NOMO-1 (cell line): Measurements from ENCODE around the gene OR5AU1.

ENCODE experiments used
- DNase-seq, 2 experiments: peaks; one replicate each; lab custom pipeline; 2025; ENCODE audit not compliant: unreplicated experiment in 2 of 2; lab: John Stamatoyannopoulos, UW

OR5AU1 gene

GRCh38 chr14:21108791-21109190 lies 47.1 kb downstream of the OR5AU1 start:
- DNase-seq = peak; percentile 40 to 83

GRCh38 chr14:21107283-21107800 lies 48.5 kb downstream of the OR5AU1 start:
- peak; percentile 24 to 45 for DNase-seq

GRCh38 chr14:21106498-21107282 lies 49.2 kb downstream of the OR5AU1 start:
- peak; percentile 79 to 82 for DNase-seq

DNA sequence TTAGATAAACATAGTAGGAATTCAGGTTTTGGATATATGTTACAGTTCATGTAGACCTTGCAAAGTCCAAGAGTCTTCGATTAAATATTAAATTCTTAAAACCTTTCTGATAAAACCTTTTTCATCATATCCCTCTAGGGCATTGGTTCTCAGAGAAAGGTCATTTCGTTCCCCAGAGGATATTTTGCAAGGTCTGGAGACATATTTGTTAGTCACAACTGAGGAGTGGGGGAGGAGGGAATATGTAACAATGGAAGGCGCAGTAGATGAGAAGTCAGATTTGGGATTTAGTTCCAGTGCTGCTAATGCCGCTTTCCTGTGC lies 49.7 kb downstream of the OR5AU1 start:
- DNase-seq = peak; percentile 39 to 63

DNA sequence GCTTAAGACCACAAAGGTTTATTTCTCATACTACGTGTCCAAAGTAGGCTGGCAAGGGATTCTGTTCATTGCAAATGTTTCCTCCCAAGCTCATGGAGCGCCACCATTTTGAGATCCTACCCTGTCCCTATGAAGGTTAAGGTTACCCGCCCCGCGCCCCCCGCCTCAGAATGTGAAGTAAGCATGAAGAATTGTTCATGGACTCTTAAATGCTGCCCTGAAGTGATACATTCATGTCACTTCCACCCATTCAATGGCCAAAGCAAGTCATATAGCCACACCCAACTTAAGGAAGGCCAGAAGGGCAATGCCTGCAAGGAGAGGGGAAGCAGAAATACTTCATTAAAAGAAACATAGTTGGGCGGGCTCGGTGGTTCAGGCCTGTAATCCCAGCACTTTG lies 50.8 kb downstream of the OR5AU1 start:
- DNase-seq = no peak
